CD4-positive, alpha-beta T cell (primary cell): ENCODE results near the gene ARIH2. TPM values are rescaled to one million over a fixed set of nuclear protein-coding genes. Genes with fewer than 3 reads are reported as not detected.
A peak's percentile ranks its signal among the peaks of the same experiment; 100 is the strongest.

Experiments used
- ATAC-seq: fragments of 200-7000 bp; cut with Tn5 transposase; one replicate; pipeline ENCODE4 v1.10.0; 2022; ENCODE audit warnings: mild to moderate bottlenecking; ENCODE audit not compliant: poor library complexity
- CTCF ChIA-PET: fragments of 350-600 bp; sonication (Branson Sonifier 250); formaldehyde crosslinking; loops from one replicate; lab custom pipeline; 2021; ENCODE audit warnings: antibody characterized with exemption, inconsistent platforms; lab: Charles Lee
- POLR2A ChIA-PET: fragments of 350-600 bp; sonication (Branson Sonifier 250); formaldehyde crosslinking; loops from one replicate; lab custom pipeline; 2021; ENCODE audit warnings: antibody characterized with exemption, inconsistent platforms; lab: Charles Lee
- DNase-seq, 14 experiments: peaks; one replicate each; pipeline ENCODE4 v3.0.0-alpha.2; 2013 to 2020; ENCODE audit warnings: mixed read lengths in 2 of 14
- H3K27ac ChIP-seq, 2 donors: one replicate each; pipeline versions ENCODE4 v1.5.1 to v1.7.0; 2013; ENCODE audit warnings: low read length in 2 of 2, low read depth in 1 of 2, mild to moderate bottlenecking in 1 of 2
- H3K27me3 ChIP-seq, 2 experiments: 1 replicate in 1 of 2; 2 replicates in 1 of 2; pipeline versions ENCODE4 v1.6.1 to v1.7.0; 2013; ENCODE audit warnings: low read length in 2 of 2, control low read depth in 1 of 2, mild to moderate bottlenecking in 1 of 2, moderate library complexity in 1 of 2; ENCODE audit not compliant: insufficient read depth in 2 of 2, control insufficient read depth in 1 of 2
- H3K36me3 ChIP-seq: one replicate; pipeline ENCODE4 v1.6.1; 2013; ENCODE audit warnings: low read length, control low read depth; ENCODE audit not compliant: insufficient read depth
- H3K4me1 ChIP-seq: one replicate; pipeline ENCODE4 v1.6.1; 2013; ENCODE audit warnings: low read length, control low read depth; ENCODE audit not compliant: insufficient read depth
- H3K4me3 ChIP-seq: one replicate; pipeline ENCODE4 v1.5.1; 2013; ENCODE audit warnings: mild to moderate bottlenecking, low read length, moderate library complexity
- H3K9me3 ChIP-seq, 2 experiments: 1 replicate in 1 of 2; 2 replicates in 1 of 2; pipeline versions ENCODE4 v1.6.1 to v1.7.0; 2013; ENCODE audit warnings: low read length in 2 of 2, mild to moderate bottlenecking in 2 of 2, control low read depth in 1 of 2, moderate library complexity in 1 of 2; ENCODE audit not compliant: control insufficient read depth in 1 of 2, insufficient read depth in 1 of 2
- H3K27ac Mint-ChIP-seq: one replicate; pipeline ENCODE4 v1.8.0; 2020; ENCODE audit warnings: mixed read lengths
- H3K27me3 Mint-ChIP-seq: one replicate; pipeline ENCODE4 v1.8.0; 2021; ENCODE audit warnings: mixed read lengths
- H3K36me3 Mint-ChIP-seq: one replicate; pipeline ENCODE4 v1.8.0; 2021; ENCODE audit warnings: low read depth, mixed read lengths
- H3K4me1 Mint-ChIP-seq: one replicate; pipeline ENCODE4 v1.8.0; 2021; ENCODE audit warnings: low read depth, mixed read lengths
- H3K4me3 Mint-ChIP-seq: one replicate; pipeline ENCODE4 v1.8.0; 2020; ENCODE audit warnings: mild to moderate bottlenecking, mixed read lengths
- H3K9me3 Mint-ChIP-seq: one replicate; pipeline ENCODE4 v1.8.0; 2020; ENCODE audit warnings: mixed read lengths
- intact Hi-C, 2 experiments: fragments of 100-400 bp; cut with DNase I in 1 of 2; cut with micrococcal nuclease in 1 of 2; formaldehyde crosslinking; loops; one replicate each; pipeline versions ENCODE4 v1.15.1 to v1.9.0; 2023 to 2025; cut with DNase I, micrococcal nuclease
- total RNA-seq, 174 experiments: library from RNA in 2 of 174; stranded (reverse) in 2 of 174; gene quantifications; one replicate each; pipeline ENCODE4 v1.2.3 and lab custom pipeline; 2021 to 2026
- TF ChIP-seq, protein P1 (sequence below): fragments of 200-600 bp; IDR thresholded peaks from one replicate; pipeline ENCODE4 v1.8.0; 2022; ENCODE audit warnings: antibody characterized with exemption, mild to moderate bottlenecking

ARIH2 gene
- total RNA-seq, 2 experiments from 2014 or later: 182 TPM

DNA sequence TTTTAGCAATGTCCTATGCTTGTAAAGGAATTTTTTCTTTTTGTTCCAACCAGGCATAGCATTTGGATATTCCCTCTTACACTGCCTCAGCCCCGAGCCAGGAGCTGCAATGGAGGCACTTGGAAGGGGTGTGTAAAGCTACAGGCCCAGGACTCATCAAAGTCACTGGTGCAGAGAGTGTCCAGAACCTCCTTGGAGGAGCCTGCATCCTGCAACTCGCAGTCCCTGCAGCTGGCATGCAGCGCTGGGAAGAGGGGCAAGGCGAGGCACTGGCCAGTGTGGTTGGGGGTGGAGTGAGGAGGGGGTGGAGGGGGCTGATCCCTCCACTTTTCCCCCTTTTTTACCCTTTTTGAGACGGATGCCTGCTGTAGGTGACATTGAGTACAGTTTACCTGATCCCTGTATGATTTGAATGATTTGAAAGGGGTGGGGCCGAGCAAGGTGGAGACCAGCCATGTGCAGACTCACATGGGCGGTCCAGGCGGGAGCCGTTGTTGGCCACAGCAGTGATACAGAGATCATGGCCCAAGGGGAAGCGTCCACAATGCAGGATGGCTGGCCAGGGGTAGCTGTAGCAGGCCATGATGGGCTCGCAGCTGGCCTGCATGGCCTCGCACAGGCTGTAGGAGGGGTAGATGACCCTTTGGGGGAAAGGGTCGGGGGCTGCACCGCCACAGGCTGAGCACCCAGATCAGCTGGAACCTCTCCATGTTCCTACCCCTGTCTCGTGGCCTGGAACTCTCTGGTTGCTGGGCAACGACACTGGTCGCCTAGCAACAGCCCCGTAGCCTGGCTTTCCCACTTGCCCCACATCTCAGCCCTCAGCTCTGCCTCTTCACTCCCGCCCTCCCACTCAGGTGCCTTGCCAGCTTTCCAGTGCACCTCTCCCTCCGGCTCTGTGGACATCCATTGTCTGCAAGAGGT is 79.3 kb downstream of the ARIH2 start:
- H3K9me3 Mint-ChIP-seq: no peaks in the 10 kb centered on the region
- POLR2A ChIA-PET: interaction anchor here (1.4 kb wide), 1 partner anchor 10 kb away, joined by 3 read pairs; no protein-coding TSS in a partner anchor

DNA sequence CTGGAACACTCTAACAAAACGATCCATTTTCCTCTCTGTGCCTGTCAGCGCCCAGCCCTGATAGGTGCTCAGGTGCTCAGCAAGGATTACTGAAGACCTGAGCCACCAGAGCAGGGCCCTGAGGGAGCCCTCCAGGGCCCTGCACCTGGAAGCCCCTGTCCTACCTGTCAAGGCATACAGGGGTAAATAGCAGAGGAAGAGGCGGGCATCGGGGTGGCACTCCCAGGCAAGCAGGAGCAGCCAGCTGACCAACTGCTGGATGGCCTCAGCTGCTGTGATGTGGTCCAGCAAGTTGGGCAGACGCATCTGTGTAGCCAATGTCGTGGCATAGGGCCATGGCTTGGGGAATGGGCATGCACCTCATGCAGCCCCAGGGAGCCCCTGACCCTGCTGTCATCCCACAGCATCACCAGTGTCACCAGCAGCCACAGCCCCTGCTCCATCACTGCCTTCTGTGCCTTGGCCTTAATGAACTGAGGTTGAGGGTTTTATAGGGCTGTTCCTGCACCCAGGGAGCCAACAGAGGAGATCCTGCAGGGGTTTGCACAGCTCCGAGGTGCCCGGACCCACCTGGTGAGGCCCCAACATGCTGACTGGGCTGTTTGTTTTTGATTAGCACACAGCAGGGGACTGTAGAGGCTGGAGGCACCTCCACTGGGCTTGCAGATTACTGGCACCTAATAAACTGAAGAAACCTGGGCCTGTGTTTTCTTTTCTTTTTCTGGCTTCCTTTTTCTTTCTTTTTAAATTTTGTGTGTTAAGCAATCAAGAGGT is 80.6 kb downstream of the ARIH2 start:
- H3K9me3 ChIP-seq: no peaks in the 10 kb centered on the region
- H3K4me3 ChIP-seq: no peak overlapping the region
- peaks cover 12% of the 10 kb centered on the region for H3K36me3 ChIP-seq
- no peaks in the 10 kb centered on the region for H3K27me3 Mint-ChIP-seq
- CTCF ChIA-PET: no interaction called here
- H3K27ac ChIP-seq: no peak overlapping the region
- TF ChIP-seq, protein P1, sequence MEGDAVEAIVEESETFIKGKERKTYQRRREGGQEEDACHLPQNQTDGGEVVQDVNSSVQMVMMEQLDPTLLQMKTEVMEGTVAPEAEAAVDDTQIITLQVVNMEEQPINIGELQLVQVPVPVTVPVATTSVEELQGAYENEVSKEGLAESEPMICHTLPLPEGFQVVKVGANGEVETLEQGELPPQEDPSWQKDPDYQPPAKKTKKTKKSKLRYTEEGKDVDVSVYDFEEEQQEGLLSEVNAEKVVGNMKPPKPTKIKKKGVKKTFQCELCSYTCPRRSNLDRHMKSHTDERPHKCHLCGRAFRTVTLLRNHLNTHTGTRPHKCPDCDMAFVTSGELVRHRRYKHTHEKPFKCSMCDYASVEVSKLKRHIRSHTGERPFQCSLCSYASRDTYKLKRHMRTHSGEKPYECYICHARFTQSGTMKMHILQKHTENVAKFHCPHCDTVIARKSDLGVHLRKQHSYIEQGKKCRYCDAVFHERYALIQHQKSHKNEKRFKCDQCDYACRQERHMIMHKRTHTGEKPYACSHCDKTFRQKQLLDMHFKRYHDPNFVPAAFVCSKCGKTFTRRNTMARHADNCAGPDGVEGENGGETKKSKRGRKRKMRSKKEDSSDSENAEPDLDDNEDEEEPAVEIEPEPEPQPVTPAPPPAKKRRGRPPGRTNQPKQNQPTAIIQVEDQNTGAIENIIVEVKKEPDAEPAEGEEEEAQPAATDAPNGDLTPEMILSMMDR: no peak
- ATAC-seq: no peak
- no peak overlapping the region for H3K4me3 Mint-ChIP-seq
- H3K4me1 ChIP-seq: no peaks in the 10 kb centered on the region
- no peaks in the 10 kb centered on the region for H3K4me1 Mint-ChIP-seq
- POLR2A ChIA-PET: no interaction called here
- no peaks in the 10 kb centered on the region for H3K27me3 ChIP-seq
- peak overlapping the region; percentile 44 for H3K27ac Mint-ChIP-seq
- no peaks in the 10 kb centered on the region for H3K9me3 Mint-ChIP-seq
- intact Hi-C loops: no loop called here
- DNase-seq: no peak
- peaks cover 10% of the 10 kb centered on the region for H3K36me3 Mint-ChIP-seq

More for the DNA sequence above, 79.3 kb downstream of the ARIH2 start:
- Mint-ChIP-seq H3K36me3 (peaks cover 17% of the 10 kb centered on the region), H3K4me3 (no peak overlapping the region), H3K4me1 (peaks cover 9% of the 10 kb centered on the region), H3K27me3 (no peaks in the 10 kb centered on the region), H3K27ac (no peak overlapping the region)
- Histone ChIP-seq H3K9me3 (no peaks in the 10 kb centered on the region), H3K4me3 (no peak overlapping the region), H3K36me3 (peaks cover 11% of the 10 kb centered on the region), H3K27ac (no peak overlapping the region), H3K4me1 (peaks cover 3% of the 10 kb centered on the region), H3K27me3 (no peaks in the 10 kb centered on the region)
- CTCF ChIA-PET: no interaction called here
- intact Hi-C loops: no loop called here
- TF ChIP-seq, protein P1: no peak
- ATAC-seq (no peak), DNase-seq (no peak)

DNA sequence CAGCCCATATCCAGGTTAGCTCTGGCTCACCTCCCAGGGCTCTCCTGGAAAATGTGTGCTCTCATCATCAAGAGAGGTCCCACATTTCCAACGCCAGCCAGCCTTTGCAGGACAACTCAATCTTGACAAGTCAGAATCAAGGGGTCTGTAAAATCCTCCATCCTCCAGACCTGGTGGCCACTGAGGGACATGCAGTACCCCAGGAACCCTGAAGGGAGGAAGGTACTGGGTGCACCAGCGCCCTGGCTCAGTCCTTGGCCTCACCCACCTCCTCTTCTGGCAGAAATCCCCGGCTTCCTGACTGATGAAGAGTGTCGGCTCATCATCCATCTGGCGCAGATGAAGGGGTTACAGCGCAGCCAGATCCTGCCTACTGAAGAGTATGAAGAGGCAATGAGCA is 82.5 kb downstream of the ARIH2 start:
- Histone ChIP-seq H3K9me3 (no peaks in the 10 kb centered on the region), H3K4me3 (no peak overlapping the region), H3K27ac (no peak overlapping the region), H3K27me3 (no peaks in the 10 kb centered on the region), H3K4me1 (peaks cover 3% of the 10 kb centered on the region), H3K36me3 (peaks cover 8% of the 10 kb centered on the region)
- Mint-ChIP-seq H3K4me3 (no peak overlapping the region), H3K9me3 (no peaks in the 10 kb centered on the region), H3K27me3 (no peaks in the 10 kb centered on the region), H3K27ac (no peak overlapping the region), H3K36me3 (no peaks in the 10 kb centered on the region), H3K4me1 (peaks cover under 1% of the 10 kb centered on the region)
- intact Hi-C loops: no loop called here
- no peak for ATAC-seq
- DNase-seq: no peak
- TF ChIP-seq, protein P1: no peak
- ChIA-PET POLR2A (interaction anchor here (1.2 kb wide), 1 partner anchor 28 kb away, joined by 3 read pairs; the partner anchor contains the start of gene IMPDH2), CTCF (no interaction called here)
